NCI-H446 treated with DMSO at 0.1 percent for 48 hours (cell line): ENCODE measurements around the gene FPR1.

Experiments used
- DNase-seq: peaks from one replicate; lab custom pipeline; 2025; lab: John Stamatoyannopoulos, UW

The FPR1 gene

GRCh38 chr19:51703575-51704515 is 47.8 kb downstream of the FPR1 start:
- DNase-seq: peak; percentile 83

GRCh38 chr19:51702825-51703574 is 48.7 kb downstream of the FPR1 start:
- no peak for DNase-seq

DNA sequence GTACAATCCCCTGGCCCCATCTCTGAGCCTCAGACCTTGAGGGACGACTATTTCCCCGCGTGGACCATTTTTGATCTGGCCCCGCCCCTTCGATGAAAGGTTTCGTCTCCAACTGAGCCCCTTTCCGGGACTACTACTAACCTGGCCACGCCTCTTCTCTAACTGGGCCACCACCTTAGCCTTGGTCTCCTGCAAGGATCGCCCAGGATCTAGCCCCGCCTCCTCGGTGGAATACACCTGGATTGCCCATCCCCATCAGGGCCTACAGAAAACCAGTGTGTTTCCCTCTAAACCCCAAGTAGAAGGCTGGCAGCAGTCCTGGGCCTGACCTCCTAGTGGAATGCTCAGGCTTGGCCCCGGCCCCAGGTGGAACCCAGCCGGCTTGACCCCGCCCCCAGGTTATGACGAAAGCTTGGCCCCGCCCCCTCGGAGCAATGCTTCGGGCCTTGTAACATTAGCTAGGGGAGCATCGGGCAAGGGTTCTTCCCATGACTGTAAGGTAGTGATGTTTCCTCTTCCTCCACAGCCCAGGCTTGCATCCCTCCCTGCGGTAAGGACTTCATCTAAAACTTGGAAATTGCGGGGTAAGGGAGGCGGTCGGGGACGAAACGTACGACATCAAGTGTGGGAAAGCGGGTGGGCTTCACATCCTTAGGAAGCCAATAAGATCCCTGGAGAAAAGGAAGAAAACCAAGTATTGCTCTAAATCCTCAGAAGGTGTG is 49.4 kb downstream of the FPR1 start:
- no peak for DNase-seq

DNA sequence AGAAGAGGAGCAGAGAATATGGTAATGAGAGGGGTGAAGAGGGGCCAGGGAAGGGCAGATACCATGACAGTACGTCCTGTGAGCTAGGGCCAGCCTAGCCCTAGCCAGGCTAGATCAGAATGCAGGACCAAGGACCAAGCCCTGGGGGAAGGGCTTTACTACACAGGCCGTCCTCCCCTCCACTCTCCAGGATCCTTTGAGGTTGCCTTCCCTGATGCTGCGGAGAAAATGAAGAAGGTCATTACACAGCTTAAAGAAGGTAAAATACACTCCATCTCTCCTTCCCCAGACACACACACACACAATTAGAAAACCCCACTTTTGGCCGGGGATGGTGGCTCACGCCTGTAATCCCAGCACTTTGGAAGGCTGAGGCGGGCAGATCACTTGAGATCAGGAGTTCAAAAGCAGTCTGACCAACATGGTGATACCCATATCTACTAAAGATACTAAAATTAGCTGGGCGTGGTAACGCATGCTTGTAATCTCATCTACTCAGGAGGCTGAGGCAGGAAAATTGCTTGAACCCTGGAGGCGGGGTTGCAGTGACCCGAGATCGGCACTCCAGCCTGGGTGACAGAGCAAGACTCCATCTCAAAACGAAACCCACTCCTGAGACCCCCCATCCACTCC is 50.1 kb downstream of the FPR1 start:
- no peak for DNase-seq

GRCh38 chr19:51699170-51699569 is 52.5 kb downstream of the FPR1 start:
- no peak for DNase-seq

DNA sequence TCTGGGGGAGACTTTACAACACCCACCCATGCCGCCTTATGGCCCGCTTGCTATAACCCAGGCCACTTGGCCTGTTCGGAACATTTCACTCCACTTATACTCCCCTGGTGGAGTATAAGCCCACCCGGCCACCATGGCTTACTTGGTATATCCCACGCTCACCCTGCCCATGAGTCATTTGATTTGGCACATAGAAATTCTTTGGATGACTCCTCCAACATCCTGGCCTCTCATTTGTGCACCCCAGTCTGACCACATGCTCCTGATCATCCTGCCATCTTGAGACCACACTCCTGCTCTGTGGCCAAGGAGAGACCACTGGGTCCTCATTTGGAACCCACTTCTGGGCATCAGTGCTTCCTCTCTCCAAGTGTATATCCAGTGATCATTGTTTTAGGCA is 53.4 kb downstream of the FPR1 start:
- DNase-seq: no peak

GRCh38 chr19:51697169-51697776 is 54.4 kb downstream of the FPR1 start:
- DNase-seq: no peak

DNA sequence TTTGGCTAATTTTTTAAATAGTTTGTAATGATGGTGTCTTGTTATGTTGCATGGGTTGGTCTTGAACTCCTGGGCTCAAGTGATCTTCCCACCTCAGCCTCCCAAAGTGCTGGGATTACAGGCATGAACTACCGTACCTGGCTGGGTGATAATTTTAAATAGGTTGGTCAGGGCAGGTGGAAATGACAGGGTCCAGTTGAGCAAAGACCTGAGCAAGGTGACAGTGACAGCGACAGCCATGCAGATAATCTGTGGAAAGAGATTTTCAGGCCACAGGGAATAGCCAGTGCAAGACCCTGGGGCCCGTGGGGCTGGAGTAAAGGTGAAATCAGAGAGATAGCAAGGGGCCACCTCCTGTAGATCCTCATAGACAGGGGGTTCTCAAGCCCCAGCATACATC is 55.1 kb downstream of the FPR1 start:
- no peak for DNase-seq
